ENCODE measurements around the gene GRAMD1B.

The GRAMD1B gene

DNA sequence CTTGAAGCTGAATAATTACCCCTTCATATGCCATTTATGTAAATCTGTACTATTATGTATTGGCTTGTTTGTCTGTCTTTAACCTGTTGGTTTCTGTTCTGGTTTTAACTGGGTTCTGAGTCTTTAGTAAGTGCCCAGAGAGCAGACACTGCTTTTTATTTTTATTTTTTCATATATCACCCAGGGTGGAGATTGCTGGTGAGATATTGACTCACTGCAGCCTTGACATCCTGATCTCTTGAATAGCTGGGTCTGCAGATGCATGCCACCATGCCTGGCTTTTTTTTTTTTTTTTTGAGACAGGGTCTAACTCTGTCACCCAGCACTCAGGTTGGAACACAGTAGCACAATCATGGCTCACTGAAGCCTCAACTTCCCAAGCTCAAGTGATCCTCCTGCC lies 19.4 kb downstream of the GRAMD1B start:
- Histone ChIP-seq H3K4me3 (replicated peaks; ENCODE audit: low read depth, low read length) (no peak overlapping the region), H3K36me3 (ENCODE audit: control insufficient read depth, insufficient read depth, low read length) (no peaks in the 10 kb centered on the region), H3K27me3 (replicated peaks; ENCODE audit: control insufficient read depth, insufficient read depth, low read length) (no peaks in the 10 kb centered on the region)
- no peak for DNase-seq (ENCODE audit: extremely low read depth, insufficient read length)
- TF ChIP-seq, protein P1, sequence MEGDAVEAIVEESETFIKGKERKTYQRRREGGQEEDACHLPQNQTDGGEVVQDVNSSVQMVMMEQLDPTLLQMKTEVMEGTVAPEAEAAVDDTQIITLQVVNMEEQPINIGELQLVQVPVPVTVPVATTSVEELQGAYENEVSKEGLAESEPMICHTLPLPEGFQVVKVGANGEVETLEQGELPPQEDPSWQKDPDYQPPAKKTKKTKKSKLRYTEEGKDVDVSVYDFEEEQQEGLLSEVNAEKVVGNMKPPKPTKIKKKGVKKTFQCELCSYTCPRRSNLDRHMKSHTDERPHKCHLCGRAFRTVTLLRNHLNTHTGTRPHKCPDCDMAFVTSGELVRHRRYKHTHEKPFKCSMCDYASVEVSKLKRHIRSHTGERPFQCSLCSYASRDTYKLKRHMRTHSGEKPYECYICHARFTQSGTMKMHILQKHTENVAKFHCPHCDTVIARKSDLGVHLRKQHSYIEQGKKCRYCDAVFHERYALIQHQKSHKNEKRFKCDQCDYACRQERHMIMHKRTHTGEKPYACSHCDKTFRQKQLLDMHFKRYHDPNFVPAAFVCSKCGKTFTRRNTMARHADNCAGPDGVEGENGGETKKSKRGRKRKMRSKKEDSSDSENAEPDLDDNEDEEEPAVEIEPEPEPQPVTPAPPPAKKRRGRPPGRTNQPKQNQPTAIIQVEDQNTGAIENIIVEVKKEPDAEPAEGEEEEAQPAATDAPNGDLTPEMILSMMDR (IDR thresholded peaks at IDR 0.05; ENCODE audit: insufficient read depth, low read length, poor library complexity, severe bottlenecking): no peak

DNA sequence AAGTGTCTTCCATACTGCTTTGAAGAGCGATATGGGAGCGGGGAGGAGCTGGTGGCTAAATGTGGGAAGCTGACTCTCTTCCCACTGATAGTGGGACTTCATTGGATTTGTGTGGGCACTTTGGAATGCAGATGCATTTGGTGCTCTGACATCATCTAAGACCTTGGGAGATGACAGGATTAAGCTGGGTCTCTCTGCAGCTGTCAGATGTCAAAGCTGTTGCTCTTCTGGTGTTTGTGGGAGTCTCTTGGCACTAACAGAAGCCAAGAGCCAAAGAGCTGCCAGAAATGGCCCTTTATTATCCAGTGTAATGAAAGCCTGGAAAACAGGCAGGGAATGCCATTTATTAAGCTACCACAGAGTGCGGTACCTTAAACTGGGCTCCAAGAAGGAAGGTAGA lies 20.6 kb downstream of the GRAMD1B start:
- Histone ChIP-seq H3K27me3 (replicated peaks; ENCODE audit: control insufficient read depth, insufficient read depth, low read length) (no peaks in the 10 kb centered on the region), H3K36me3 (ENCODE audit: control insufficient read depth, insufficient read depth, low read length) (no peaks in the 10 kb centered on the region), H3K4me3 (replicated peaks; ENCODE audit: low read depth, low read length) (no peak overlapping the region)
- DNase-seq (ENCODE audit: extremely low read depth, insufficient read length): no peak
- TF ChIP-seq, protein P1 (IDR thresholded peaks at IDR 0.05; ENCODE audit: insufficient read depth, low read length, poor library complexity, severe bottlenecking): no peak

DNA sequence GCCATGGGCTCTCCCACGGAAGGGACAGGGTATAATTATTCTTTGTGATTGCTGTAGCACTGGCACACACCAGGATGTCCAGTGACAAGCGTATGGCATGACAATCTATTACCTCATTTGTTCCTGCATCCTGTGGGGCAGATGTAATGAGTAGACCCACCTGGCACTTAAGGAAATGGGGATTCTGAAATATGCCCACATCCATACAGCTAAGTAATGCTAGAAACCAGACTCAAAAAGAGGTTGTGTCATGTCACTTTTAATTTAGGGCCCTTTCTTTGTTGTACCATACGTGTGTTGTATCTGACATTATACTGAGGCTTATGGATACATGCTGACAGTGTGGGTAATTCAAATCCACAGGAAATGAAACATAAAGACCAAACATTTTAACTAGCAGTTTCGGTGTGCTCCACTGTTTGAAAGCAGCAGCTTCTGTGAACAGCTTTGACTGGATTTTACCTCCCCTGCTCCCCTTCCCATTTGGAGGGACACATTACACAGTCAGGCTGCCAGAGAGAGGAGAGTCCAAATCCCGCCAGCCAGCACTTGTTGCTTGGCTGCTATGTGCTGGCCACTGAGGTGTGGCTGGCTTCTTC lies 21.2 kb downstream of the GRAMD1B start:
- H3K4me3 ChIP-seq (replicated peaks; ENCODE audit: low read depth, low read length): no peak overlapping the region
- peak; percentile 30 for DNase-seq (ENCODE audit: extremely low read depth, insufficient read length)
- H3K27me3 ChIP-seq (replicated peaks; ENCODE audit: control insufficient read depth, insufficient read depth, low read length): no peaks in the 10 kb centered on the region
- H3K36me3 ChIP-seq (ENCODE audit: control insufficient read depth, insufficient read depth, low read length): no peaks in the 10 kb centered on the region
- TF ChIP-seq, protein P1 (IDR thresholded peaks at IDR 0.05; ENCODE audit: insufficient read depth, low read length, poor library complexity, severe bottlenecking): no peak

DNA sequence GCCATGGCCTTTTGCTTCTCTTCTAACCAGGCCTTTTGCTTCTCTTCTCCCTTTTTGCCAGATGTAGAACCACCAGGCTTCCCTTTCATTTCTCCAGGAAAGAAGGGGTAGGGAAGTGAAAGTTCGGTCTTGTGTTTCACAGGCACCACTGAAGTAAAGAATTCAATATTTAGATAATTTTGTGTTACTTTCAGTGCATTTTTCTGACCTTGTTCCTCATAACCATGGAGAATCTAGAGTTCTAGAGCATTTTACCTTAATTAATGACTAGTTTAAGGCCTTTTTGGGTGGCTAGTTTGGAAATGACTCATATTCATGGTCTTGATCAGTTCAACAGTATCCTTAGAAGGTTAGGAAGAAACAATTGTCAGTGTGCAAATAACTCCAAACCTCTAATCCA lies 22.7 kb downstream of the GRAMD1B start:
- Histone ChIP-seq H3K36me3 (ENCODE audit: control insufficient read depth, insufficient read depth, low read length) (no peaks in the 10 kb centered on the region), H3K27me3 (replicated peaks; ENCODE audit: control insufficient read depth, insufficient read depth, low read length) (no peaks in the 10 kb centered on the region), H3K4me3 (replicated peaks; ENCODE audit: low read depth, low read length) (no peak overlapping the region)
- DNase-seq (ENCODE audit: extremely low read depth, insufficient read length): peak; percentile 45
- TF ChIP-seq, protein P1 (IDR thresholded peaks at IDR 0.05; ENCODE audit: insufficient read depth, low read length, poor library complexity, severe bottlenecking): no peak

DNA sequence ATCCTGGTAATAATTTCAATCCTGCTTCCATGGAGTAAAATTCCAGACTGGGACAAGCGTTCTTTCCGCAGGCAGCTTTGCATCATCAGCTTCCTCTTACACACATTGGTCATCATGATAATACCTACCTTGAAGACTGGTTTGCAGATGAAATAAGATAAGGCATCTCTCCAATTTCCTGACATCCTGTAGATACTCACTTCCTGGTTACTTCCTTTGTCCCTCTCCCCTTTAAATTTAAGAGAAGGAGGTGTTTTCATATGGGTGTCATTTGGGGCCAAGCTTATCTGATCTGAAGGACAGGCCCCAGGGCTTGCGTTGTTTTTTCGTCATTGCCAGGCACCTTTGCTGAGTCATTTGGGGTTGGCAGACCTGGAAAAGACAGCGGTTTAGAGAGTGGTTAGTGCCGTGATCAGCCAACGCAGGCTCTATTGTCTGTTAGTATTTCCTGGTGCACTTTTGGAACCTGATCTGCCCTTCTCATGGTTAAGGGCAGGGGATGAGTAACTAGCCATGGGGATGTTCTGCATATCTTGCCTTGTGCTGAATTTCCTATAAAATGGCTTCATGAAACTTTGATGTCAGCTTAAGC lies 24.1 kb downstream of the GRAMD1B start:
- TF ChIP-seq, protein P1 (IDR thresholded peaks at IDR 0.05; ENCODE audit: insufficient read depth, low read length, poor library complexity, severe bottlenecking): no peak
- Histone ChIP-seq H3K4me3 (replicated peaks; ENCODE audit: low read depth, low read length) (no peak overlapping the region), H3K36me3 (ENCODE audit: control insufficient read depth, insufficient read depth, low read length) (no peaks in the 10 kb centered on the region), H3K27me3 (replicated peaks; ENCODE audit: control insufficient read depth, insufficient read depth, low read length) (no peaks in the 10 kb centered on the region)
- DNase-seq (ENCODE audit: extremely low read depth, insufficient read length): no peak

All from GM06990 (cell line).